HG03280 (cell line): ENCODE measurements around the gene FRMD4A.
"Not testable (repeated sequence)": the region's sequence is repeated elsewhere in the genome, so short reads cannot be mapped to it uniquely, and the experiment has no call there.

Source experiments
- ATAC-seq: cut with Tn5 transposase; IDR thresholded peaks from one replicate; pipeline ENCODE4 v1.9.1; 2021; ENCODE audit warnings: mild to moderate bottlenecking, moderate library complexity; ENCODE audit not compliant: unreplicated experiment

Gene FRMD4A

DNA sequence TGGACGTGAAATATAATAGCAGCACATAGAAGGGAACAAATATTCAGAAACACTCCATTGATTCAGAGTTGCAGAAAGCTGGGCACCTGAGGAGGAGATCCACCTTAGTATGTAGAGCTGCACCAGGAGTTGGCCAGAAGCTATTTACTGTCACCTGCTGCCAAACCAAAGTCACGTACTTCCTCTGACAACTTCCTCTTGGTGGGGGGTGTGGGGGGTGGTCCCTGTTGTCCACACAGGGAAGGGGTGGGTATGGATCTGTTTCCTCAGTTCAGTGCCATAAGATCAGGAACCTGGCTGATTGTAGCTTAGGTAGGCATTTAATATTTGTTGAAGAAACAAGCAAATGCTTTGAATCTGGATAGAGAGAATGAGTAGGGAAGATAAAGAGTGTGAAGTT, 264.6 kb downstream of the FRMD4A start:
- ATAC-seq: no peak

DNA sequence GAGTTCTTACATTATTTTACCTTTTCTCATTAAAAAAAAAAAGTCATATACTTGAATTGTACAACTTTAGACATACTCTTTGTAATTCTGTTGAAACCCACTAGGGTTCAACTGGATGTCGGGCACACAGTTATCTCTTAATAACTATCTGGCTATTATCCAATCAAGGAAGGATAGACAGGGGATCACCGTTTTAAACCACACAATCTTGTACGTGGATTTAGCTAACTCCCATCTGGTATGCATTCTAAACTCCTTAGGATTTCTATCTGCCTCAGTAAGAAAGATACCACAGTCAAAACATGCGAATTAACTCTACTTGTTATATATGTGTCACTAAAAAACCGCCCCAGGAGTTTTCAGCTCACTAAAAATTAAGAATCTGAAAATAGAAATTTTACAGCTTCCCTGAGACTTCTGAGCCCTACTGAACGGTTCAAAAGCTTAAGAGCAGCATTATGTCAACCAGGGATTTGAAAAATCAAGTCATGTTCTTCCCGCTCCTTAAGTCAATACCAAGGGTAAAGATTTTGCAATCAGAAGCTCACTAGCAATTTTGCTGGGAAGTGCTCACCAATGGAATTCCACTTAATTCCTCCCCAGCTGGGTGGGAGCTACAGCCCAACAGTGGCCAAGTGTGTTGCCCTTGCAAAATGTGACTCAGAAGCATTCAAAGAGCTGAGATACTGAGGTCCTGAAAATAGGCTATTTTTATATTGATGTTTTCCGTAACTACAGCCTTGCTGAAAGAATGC, 267.0 kb downstream of the FRMD4A start:
- ATAC-seq: no peak

DNA sequence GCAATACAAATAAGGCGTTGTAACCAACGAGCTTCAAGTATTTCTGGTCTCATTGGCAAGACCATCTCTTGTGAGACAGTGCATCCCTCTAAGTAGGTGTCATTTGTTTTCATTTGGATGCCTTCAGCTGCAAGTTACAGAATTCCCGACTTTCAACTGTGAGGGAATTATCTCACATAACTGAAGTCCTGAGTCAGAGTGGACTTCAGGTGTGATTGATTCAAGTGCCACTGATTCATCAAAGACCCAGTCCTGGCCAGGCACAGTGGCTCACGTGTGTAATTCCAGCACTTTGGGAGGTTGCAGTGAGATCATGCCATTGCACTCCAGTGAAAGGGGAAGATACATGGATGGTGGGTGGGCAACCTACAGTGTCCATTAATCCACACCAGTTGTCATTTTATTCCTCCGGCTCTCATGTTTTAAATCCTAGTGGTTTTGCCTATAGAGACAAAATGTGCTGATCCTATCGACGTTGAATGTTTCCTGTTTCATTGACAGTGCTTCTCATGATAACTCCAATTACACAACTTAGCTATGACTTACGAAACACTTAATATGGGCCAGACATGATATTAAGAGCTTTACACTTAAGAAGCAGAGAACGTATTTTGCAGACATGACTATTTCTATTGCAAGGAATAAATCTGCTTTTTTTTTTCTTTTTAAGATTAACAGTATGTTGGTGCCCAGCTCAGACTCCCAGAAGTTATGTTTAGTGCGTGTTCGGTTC, 268.0 kb downstream of the FRMD4A start:
- no peak for ATAC-seq

DNA sequence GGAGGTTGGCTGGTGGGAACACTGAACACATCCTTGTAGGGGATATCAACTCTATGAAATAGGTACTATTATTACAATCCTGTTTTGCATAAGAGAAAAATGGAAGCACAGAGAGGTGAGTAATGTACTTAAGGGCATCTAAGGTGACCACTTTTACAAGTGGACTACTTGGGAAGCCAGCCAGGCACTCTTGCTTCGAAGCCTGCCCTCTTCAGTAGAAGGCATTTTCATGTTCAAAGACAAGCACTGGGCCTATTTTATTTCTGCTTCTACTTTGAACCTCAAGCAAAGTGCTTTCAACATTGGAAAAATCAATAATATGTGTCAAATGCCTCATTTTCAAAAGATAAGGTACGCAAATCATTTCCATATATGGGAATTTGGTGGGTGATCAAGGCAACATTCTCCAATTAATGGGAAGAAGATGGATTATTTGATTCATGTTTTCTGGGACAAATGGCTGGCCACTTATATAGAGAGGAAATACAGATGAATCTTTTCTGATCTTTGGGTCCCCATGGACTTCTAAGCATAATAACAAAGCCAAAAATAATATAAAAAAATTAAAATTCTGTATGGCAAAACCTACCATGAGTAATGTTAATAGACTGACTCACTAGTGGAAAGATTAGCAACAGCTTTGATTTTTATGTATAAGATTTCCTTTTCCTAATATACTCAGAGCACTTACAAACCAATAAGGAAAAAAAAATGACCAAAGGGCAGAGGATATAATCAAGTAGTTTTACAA, 270.2 kb downstream of the FRMD4A start:
- no peak for ATAC-seq

DNA sequence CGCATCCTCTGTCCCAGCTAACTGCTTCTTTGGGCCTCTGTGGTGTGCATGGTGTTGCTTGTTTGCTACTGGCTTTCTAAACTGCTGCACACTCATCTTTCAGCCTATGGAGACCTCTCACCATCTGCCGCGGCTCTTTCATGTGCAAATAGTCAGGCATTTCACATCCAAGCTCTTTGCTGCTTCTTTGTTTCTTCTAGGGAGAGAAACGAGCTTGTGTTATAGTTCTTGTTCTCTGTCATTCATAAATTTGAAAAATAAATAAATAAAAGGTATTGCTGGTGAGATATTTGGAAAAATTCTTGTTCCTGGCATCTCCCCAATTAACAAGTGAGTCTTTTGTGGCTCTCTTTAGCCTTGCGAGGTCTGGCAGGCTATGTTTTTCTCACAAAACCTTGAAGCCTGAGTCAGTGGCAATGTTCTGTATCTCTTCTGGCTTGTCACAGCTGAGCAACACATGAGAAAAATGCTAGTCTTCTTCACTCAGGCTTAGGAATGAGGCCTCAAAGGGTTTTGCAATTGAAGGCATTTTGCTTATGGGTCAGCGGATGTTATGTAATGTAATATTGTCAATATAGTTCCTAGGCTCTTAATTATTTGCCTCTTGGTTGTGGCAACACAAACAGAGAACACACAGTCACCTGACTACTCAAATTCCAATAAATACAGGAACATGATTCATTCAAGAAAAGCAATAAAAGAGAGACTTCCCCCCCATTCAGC, 274.0 kb downstream of the FRMD4A start:
- no peak for ATAC-seq

DNA sequence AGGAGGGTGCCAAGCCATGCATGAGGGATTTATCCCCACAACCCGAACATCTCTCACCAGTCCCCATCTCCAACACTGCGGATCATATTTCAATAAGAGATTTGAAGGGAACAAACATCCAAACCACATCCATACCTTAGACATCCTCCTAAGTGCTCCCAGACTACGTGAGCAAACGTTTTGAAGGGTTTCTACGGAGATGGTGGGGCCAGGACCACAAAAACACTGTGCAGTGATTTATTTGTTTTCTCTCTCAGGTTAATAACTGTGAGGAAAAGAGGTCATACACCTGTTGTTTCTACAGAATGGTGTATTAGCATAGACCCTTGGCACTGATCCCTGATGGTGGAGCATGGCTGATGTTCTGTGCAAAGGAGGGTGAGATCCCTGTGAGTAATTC, 277.8 kb downstream of the FRMD4A start:
- no peak for ATAC-seq

DNA sequence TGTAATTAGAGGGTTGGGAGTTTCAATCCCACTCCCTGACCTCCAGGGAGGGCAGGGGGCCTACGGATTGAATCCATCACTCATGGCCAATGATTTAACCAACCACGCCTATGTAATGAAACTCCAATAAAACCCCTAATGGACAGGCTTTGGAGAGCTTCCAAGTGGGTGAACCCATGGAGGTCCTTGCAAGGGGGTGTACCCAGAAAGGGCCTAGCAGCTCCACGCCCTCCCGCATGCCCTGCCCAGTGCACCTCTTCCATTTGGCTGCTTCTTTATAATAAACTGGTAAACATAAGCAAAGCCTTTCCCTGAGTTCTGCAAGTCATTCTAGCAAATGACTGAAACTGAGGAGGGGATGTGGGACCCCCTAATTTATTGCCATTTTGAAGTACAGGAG, 280.1 kb downstream of the FRMD4A start:
- ATAC-seq: no peak

DNA sequence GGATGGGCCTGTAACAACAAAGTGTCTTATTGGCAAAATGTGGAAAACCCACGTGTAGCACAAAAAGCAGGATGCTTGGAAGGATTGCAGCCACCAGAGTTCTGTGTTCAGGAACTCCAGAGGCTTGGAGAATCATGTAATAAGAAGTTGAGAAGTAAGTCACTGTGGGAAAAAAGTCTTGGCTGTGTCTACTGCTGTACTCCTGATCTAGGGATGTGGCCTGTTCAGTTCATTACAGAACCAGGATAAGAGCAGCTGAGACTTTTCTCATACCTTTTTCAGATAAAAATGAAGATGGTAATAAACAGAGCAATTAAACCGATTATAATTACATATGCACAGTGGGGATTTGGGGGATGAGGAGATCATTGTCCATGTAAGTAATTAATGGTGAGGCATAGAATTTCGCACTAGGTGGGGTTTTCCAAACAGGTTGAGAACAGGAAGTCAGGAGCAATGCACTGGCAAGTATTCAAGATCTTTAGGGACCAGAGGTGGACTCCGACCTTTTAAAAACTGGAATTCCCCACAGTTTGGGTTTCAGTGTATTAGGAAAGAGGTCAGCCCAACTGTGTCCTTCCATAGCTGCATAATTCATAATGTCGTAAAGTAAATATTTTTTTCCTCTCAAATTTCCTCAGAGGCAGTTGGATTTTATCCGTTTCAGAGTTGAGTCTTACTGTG, 281.7 kb downstream of the FRMD4A start:
- ATAC-seq: no peak

DNA sequence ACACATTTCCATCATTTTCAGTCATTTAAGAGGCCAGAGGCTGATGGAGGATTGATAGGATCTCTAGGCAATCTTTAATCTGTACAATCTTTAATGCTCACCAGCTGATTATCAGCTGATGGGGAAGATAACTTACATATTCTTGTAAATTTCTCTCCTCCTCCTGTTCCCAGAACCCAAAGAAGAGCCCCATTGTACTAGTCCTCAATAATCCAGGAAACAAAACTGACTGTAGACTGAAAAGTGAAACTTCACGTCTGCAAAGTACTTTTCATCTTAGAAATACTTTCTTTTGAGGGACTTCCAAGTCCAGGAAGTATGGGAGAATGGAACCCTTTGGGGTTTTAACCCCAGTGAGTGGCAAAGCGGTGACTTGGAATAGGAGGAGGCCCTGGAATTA, 283.3 kb downstream of the FRMD4A start:
- ATAC-seq: no peak

DNA sequence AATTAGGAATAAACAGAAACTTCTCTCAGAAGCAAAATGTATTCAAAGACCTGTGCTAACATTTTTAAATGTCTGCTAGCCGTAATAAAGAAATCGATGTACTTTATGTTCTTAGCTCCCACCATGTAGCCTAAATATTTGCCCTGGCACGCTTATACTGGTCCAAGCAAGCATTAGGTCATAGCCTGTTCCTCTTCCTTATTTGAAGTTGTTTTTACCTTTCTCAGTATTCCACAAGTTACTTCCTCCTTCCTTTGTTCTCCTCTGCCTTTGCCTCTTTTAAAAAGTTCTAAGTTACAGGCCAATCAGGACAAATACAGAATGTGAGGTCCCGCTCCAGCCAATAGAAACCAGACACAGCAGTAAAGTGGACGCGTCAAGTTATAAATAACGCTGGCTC, 288.7 kb downstream of the FRMD4A start:
- ATAC-seq: not testable (repeated sequence)

DNA sequence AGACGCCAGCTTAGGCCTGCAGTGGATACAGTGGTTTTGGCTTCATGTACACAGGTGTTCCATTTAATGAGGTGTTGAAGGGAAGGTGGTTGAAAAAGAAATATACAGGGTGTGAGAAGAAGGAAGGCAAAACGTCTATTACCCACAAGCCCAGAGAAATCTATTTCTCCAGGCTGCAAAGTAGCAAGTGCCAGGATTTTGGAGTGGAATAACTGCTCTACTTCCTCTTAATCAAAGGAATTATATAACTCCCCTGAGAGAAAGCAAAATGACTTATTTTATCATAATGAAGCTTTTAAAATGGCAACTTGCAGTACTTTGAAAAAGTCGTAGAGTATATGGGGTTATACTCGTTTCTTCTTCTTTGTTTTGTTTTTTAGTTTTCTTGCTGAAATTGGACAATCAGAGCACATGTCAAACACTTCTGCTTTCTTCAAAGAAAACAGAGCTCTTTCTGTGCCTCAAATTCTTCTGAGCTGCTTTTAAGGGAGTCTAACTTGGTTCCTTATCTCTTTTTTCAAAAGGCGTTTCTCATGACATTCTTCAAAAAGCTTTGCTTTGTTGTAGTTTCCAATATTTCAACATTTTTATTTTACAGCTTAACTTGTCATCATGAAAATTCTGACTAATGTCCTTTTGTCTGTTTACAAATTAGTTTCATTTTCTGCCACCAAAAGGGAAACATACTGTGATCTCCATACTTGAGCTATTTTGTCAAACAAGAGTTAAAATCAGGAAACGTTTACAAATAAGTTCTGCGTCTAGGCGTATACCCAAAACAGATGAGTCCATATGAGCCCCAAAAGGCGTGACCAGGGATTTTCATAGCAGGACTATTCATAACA, 289.7 kb downstream of the FRMD4A start:
- ATAC-seq: no peak

DNA sequence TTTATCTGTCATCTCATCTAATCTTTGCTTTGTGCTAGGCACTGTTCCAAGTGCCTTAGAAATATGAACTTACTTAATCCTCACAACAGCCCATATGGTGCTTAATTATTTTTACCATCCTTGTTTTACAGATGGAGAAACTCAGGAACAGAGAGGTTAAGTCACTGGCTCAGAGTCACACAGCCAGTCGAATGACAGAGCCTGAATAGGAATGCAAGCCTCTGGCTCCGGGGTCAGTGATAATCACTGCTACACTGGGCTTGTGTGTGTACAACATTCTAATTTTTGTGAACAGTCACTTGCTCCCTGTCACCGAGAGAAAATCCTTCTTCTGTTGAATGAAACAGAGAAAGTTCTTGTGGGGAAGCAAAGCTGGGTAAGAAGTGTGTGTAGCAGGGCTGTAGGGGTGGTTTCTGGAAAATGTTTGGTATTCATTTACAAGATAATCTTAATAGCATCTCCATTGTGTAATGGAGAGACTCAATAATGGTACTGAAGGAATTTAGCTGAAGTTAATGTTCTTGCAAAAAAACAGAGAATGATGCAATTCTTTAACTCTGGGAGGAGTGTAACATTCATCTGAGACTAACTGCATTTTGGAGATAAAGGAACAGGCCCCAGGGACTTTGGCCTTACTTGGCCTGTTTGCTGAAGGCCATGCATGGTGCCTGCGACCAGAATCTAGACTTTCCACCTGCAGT, 290.6 kb downstream of the FRMD4A start:
- ATAC-seq: no peak

DNA sequence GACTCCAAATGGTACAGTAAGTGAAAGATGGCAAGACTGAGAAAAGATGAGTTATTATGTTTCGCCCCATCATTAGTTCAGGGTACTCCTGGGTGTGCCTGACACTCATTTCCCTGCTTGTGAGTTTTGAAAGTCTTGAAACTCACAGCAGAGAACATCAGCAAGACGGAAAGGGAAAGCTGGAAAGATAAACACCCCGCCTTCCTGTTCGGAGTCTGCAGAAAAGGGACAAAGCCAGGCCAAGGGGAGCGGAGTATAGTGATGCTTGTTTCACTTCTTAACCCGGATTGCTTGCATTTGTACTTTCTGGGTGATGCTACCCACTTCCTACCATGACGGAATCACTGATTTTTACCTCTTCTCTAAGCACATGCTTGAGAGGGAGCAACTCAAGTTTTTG, 294.5 kb downstream of the FRMD4A start:
- no peak for ATAC-seq

DNA sequence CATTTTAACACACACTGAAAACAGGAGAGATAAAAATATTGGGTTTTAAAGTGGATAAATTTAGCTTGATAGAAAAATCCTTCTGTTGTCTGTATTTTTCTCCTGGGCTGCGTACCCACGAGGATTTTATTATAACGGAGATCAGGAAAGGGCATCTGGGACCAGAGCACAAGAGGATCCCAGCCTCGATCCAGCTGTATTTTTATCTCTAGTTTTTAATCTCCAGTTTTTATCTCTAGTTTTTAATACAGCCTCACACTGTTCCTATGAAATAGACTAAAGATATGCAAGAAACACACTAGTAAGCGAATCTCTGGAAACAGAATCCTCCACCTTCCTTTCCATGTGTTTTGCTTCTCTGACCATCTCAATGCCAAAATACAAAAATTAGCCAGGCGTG, 295.2 kb downstream of the FRMD4A start:
- ATAC-seq: no peak

DNA sequence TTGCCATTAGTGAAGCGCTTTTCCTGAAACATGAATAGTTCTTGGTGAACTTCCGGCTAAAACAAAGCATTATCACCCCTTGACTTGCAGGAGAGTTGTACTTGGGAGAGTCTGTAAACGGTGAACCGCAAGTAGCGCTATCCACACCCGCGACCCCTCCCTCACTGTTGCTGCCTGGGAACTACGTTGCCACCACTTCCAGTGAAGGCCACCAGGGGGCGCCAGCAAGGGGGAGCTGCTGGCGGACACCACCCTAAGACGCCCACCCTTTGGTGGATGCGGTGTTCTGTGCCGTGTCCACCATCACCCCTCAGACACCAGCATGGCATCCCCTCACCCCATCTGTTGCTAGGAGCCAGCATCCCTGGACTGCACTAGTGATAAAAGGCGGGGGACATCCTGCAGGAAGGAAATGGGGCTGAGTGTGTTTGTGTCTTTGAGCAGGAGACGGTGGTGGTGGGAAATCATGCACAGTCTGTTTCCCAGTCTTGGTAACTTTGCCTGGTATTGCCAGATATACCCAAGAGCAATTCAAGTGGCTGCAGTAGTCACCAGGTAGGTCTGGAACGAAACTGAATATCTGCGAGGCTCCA, 298.2 kb downstream of the FRMD4A start:
- ATAC-seq: no peak

DNA sequence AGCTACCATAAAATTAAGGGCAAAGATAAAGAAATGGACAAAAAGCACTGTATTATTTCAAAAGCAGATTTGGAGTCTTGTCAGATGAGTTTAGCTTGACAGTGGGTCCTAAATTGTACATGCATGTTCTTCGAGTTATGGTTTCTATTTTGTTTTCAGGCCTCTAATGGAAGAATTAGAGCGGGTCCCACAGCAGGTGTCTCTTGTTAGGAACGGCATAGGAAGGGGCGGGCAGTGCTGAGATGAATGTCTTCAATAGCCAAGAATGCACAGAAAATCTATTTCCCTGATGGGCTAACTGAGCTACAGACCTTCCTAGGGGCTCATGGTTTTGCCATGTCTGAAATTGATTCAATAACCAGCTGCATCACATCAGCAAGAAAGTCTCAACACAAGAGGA, 304.4 kb downstream of the FRMD4A start:
- ATAC-seq: no peak

DNA sequence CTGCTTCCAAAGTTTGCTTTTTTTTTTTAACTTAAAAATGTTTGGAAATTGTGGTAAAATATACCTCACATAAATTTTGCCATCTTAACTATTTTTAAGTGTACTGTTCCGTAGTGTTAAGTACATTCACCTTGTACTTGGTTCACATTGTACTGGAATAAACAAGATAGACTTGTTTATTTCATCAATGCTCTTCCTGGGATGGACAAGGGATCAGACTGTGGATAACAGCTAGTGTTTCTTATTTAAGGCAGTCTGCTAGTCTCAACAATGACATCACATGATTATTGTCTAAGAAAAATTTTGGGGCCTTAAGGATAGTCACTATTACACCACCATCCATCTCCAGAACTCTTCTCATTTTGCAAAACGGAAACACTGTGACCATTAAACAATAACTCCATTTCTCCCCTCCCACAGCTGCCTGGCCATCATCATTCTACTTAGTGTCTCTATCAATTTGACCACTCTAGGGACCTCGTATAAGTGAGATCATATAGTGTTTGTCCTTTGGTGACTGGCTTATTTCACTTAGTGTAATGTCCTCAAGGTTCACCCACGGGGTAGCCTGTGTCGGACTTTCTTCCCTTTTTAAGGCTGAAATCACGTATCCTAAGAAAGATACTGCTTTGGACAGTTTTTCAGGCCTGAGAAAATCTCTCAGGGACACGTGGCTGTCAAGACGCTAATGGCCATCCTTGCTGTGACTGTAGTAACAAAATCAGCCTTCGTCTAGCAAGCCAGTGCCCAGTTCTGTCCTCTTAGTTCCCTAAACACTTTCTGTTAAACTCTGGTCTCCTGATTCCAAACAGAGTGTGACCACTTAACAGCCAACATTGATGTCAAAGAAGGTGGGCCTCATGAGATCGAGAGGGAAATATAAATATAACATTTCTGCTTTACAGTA, 305.2 kb downstream of the FRMD4A start:
- ATAC-seq: no peak
